HepG2 (cell line): ENCODE data around the gene HHIPL1. TPM values are rescaled to one million over a fixed set of nuclear protein-coding genes. Genes with fewer than 3 reads are reported as not detected.

Experiments
- ATF4 ChIP-seq, 2 experiments: fragments of 450-650 bp in 1 of 2; sonication (generic) in 1 of 2; formaldehyde crosslinking; IDR thresholded peaks; 2 replicates each; pipeline versions ENCODE4 v1.5.0 to v1.8.0; 2020 to 2022; ENCODE audit warnings: mild to moderate bottlenecking in 1 of 2, missing genetic modification reagents in 1 of 2
- FIP1L1 ChIP-seq: fragments of 200-400 bp; formaldehyde crosslinking; IDR thresholded peaks from 2 replicates; pipeline ENCODE4 v1.6.1; 2018; ENCODE audit warnings: low read depth, mild to moderate bottlenecking, low read length, moderate library complexity, borderline replicate concordance; ENCODE audit not compliant: insufficient read depth
- GMEB2 ChIP-seq: IDR thresholded peaks from 2 replicates; pipeline ENCODE4 v1.6.1; 2016; ENCODE audit warnings: missing biosample characterization, missing genetic modification reagents, low read depth
- HHEX ChIP-seq: IDR thresholded peaks from 2 replicates; pipeline ENCODE4 v1.6.1; 2016; ENCODE audit warnings: control low read depth
- MEIS1 ChIP-seq: sonication (generic); formaldehyde crosslinking; IDR thresholded peaks from 2 replicates; pipeline ENCODE4 v1.9.0; 2021; ENCODE audit warnings: mild to moderate bottlenecking, missing genetic modification reagents, moderate library complexity, borderline replicate concordance
- RBM22 ChIP-seq: fragments of 200-400 bp; formaldehyde crosslinking; optimal IDR thresholded peaks from 2 replicates; pipeline ENCODE3; 2017; ENCODE audit warnings: mild to moderate bottlenecking, low read length, moderate library complexity
- SMC3 ChIP-seq: IDR thresholded peaks from 2 replicates; pipeline ENCODE4 v1.6.1; 2011; ENCODE audit warnings: low read length, improper control_type of control experiment
- SRSF1 ChIP-seq: fragments of 200-400 bp; formaldehyde crosslinking; optimal IDR thresholded peaks from 2 replicates; pipeline ENCODE3; 2017; ENCODE audit warnings: mild to moderate bottlenecking, low read depth, low read length, moderate library complexity
- THYN1 ChIP-seq: sonication (generic); formaldehyde crosslinking; IDR thresholded peaks from 2 replicates; pipeline ENCODE4 v1.8.1; 2023; ENCODE audit warnings: low read depth, mild to moderate bottlenecking, moderate library complexity, missing genetic modification reagents, borderline replicate concordance
- ZBED4 ChIP-seq: sonication (generic); formaldehyde crosslinking; IDR thresholded peaks from 2 replicates; pipeline ENCODE4 v1.4.0; 2020; ENCODE audit warnings: missing genetic modification reagents, borderline replicate concordance
- ZBTB2 ChIP-seq: sonication (generic); formaldehyde crosslinking; IDR thresholded peaks from 2 replicates; pipeline ENCODE4 v1.8.0; 2022; ENCODE audit warnings: low read depth, missing genetic modification reagents
- ZNF101 ChIP-seq: sonication (generic); formaldehyde crosslinking; IDR thresholded peaks from 2 replicates; pipeline ENCODE4 v1.4.0; 2020; ENCODE audit warnings: mild to moderate bottlenecking, low read depth, missing genetic modification reagents, borderline replicate concordance
- ZNF143 ChIP-seq: sonication (generic); formaldehyde crosslinking; IDR thresholded peaks from 2 replicates; pipeline ENCODE4 v1.4.0; 2020; ENCODE audit warnings: missing genetic modification reagents
- ZNF282 ChIP-seq: fragments of 450-650 bp; IDR thresholded peaks from 2 replicates; pipeline ENCODE4 v1.6.1; 2018; ENCODE audit not compliant: partially characterized antibody
- ZNF30 ChIP-seq: sonication (generic); formaldehyde crosslinking; IDR thresholded peaks from 2 replicates; pipeline ENCODE4 v1.5.0; 2020; ENCODE audit warnings: mild to moderate bottlenecking, missing genetic modification reagents
- ZNF512 ChIP-seq: sonication (generic); formaldehyde crosslinking; IDR thresholded peaks from 2 replicates; pipeline ENCODE4 v1.4.0; 2020; ENCODE audit warnings: mild to moderate bottlenecking, missing genetic modification reagents
- ZNF800 ChIP-seq: sonication (generic); formaldehyde crosslinking; IDR thresholded peaks from 2 replicates; pipeline ENCODE4 v1.4.0; 2020; ENCODE audit warnings: missing genetic modification reagents
- polyA plus RNA-seq, 8 experiments: library from polyadenylated mRNA; depleted of rRNA in 3 of 8; stranded (reverse) in 7 of 8; unstranded in 1 of 8; fragments of >200 nt; fragmentation: Illumina TruSeq in 4 of 8; extraction: Trizol in 4 of 8; gene quantifications; 2 replicates each; pipeline versions ENCODE4 v1.2.1 to v1.2.3, GENCODE V29; 2011 to 2016; ENCODE audit warnings: low read depth in 4 of 8, missing spikeins in 1 of 8, mixed read lengths in 1 of 8; ENCODE audit not compliant: insufficient read depth in 1 of 8
- total RNA-seq, 5 experiments: library from RNA; depleted of rRNA; stranded (reverse); fragments of >200 nt; fragmentation: Illumina TruSeq; extraction: Trizol; gene quantifications; 2 replicates each; pipeline ENCODE4 v1.2.3, GENCODE V29; 2016; ENCODE audit warnings: low read depth in 1 of 5

Gene HHIPL1
- total and polyA plus RNA-seq, 2 of the 13 experiments (the other 11 are each of a cell fraction or from before 2014, with no cell fraction given), result not detected

GRCh38 chr14:99605299-99605961 lies 39.5 kb upstream of the HHIPL1 start (continued):
- TF ChIP-seq ZNF143 (CRISPR knock-in tag), result no peak
- TF ChIP-seq MEIS1 (CRISPR knock-in tag), result 0 out of 2 replicates have a peak, but pooled peaks have one; percentile 8
- no peak for TF ChIP-seq ZNF30 (CRISPR knock-in tag)
- 0 out of 2 replicates have a peak, but pooled peaks have one; percentile 34 for TF ChIP-seq ZNF800 (CRISPR knock-in tag)
- TF ChIP-seq SRSF1, result no peak
- TF ChIP-seq ZBED4 (CRISPR knock-in tag), result no peak
- no peak for TF ChIP-seq ZNF101 (CRISPR knock-in tag)
- TF ChIP-seq ZNF282, result no peak
- TF ChIP-seq FIP1L1, result no peak
- no peak for TF ChIP-seq ATF4 (CRISPR knock-in tag; IDR thresholded peaks at IDR 0.05)
- no peak for TF ChIP-seq ZNF512 (CRISPR knock-in tag)
- TF ChIP-seq SMC3, result no peak
- TF ChIP-seq ZBTB2 (CRISPR knock-in tag), result 0 out of 2 replicates have a peak, but pooled peaks have one; percentile 3
- TF ChIP-seq GMEB2 (CRISPR knock-in tag), result no peak
- TF ChIP-seq HHEX (CRISPR knock-in tag), result no peak
- no peak for TF ChIP-seq THYN1
- TF ChIP-seq RBM22, result no peak
